Inflammatory macrophage treated with lipopolysaccharide for 1 hour (primary cell): ENCODE data around the gene CPHXL.

ENCODE experiments used
- DNase-seq, 2 donors: peaks; one replicate each; pipeline ENCODE4 v3.0.0-alpha.2; 2020 to 2022

Gene CPHXL

DNA sequence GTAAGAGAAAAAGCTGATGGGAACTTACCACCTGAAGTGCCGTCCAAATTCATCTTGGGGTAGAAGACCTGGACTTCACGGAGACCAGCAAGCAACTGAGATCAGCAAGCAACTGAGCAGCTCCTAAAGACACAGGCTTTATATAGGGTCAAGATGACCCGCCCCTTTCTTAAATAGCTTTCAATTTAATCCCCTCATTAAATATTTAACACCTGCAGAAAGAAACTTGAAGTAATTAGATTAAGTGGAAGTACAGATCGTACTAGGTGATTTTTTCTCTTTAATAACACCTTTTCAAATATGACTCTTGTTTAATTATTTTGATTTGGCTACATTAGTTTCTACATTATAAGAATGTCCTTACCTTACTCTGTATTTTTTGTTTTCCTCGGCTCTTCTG is at the start of gene CPHXL:
Gene CPHXL, minus strand, starts transcription at position 101 of the 400 bp plus-strand sequence. Its CDS starts 48 bp downstream, at position 53.
- no peak for DNase-seq

DNA sequence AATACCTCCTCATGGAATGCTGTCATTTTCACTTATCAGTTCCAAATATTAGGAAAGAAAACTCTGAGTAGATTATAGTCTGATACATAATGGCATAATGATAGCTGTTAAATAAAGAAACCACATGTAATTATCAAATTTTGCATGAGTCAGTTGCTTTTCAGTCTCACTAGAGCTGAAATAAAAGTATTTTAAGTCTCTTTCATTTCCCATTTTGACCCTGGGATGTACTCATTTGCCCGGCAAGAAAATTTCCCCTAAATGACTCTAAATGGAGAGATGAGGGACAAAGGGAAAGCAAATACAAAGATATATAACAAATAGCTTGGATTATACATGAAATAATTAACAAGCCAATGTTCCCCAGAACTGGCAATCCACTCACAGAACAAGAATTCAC is 47.9 kb upstream of the CPHXL start:
- no peak for DNase-seq

- no peak for DNase-seq
Observed at GRCh38 chr16:75770051-75770450, 43.8 kb upstream of the CPHXL start.

DNA sequence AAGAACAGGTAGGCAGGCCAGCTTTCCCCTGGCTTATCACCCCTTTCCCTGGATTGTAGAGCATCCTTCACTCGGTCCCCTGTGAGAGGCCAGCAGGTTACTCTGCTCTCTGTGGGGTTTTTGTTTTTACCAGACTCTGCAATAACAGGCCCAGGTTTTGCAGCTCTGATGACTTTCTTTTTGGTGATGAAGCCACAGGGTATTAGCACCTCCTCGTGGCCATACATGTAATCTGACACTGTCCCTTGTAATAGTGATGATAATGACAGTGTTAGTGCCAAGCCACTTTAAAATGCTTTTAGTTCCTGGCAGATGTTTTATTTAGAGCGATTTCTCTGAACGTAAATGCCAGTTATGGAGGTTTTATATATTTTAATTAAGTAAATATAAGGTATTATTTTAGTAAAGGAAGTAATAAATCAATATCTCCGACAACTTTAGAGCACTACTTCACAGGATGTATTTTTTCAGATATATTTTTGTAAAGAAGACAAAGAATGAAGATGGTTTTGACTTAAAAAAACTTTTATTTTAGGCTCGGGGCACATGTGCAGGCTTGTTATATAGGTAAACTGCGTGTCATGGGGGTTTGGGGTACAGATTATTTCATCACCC is 38.0 kb upstream of the CPHXL start:
- DNase-seq: peak; percentile 19 to 64

- DNase-seq: no peak
Observed at GRCh38 chr16:75763204-75763603, 36.9 kb upstream of the CPHXL start.

- DNase-seq: no peak
Observed at GRCh38 chr16:75762746-75763145, 36.5 kb upstream of the CPHXL start.

DNA sequence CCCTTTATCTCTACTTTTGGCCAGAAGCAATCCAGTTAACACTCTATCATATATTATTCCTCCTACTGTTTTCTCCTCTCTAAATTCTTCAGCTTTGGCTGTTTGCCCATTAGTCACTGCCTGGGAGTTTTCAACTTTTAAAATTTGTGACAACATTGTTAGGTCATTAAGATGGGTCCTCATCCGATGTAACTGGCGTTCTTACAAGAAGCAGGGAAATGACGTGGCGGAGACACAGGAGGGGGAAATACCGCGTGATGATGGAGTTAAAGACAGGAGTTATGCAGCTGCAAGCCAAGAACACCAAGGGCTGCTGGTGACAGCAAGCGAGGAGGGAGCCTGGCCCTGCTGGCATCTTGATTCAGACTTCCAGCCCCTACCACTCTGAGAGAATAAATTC is 34.8 kb upstream of the CPHXL start:
- no peak for DNase-seq

DNA sequence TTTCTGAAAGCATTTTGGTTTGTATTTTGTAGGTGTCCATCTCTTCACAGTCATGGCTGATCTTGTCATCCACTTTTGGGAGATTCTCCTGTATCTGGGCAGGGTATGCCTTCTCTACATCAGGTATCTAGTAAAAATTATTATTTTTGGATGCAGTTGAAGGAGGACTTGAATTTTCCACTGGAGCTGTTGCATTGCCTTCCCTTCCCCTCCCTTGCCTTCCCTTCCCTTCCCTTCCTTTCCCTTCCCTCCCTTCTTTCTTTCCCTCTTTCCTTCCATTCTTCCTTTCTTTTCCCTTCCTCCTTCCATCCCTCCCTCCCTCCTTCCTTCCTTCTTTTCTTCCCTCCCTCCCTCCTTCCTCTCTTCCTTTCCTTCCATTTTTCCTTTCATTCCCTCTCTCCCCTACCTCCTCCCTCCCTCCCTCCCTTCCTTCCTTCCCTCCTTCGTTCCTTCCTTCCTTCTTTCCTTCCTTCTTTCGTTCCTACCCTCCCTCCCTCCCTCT is 33.8 kb upstream of the CPHXL start:
- DNase-seq: no peak

- DNase-seq: no peak
Observed at GRCh38 chr16:75758215-75758614, 31.9 kb upstream of the CPHXL start.

- DNase-seq: no peak
Observed at GRCh38 chr16:75754141-75754540, 27.9 kb upstream of the CPHXL start.

GRCh38 chr16:75750528-75750927 is 24.2 kb upstream of the CPHXL start:
- no peak for DNase-seq

DNA sequence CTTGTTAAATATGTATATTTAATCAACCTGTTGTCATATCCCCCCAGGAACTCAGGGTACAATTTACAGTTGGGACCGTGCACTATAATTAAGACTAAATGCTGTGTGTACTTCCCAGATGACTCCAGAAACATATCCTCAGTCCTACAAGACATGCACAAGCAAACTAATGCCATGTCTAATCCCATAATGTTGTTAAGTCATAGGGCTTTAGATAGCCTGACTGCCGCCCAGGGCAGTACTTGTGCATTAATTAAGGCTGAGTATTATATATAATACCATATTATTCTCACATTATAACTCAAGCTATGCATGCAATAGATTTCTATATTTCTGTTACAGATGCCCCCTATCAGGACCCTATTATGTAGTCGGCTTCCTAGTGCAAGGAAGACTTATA is 20.1 kb upstream of the CPHXL start:
- no peak for DNase-seq

- DNase-seq: no peak
Observed at GRCh38 chr16:75745823-75746222, 19.5 kb upstream of the CPHXL start.

GRCh38 chr16:75745242-75745641 is 19.0 kb upstream of the CPHXL start:
- no peak for DNase-seq

- no peak for DNase-seq
Observed at GRCh38 chr16:75742424-75743047, 16.2 kb upstream of the CPHXL start.

GRCh38 chr16:75733305-75734211 is 7.3 kb upstream of the CPHXL start:
- no peak for DNase-seq

DNA sequence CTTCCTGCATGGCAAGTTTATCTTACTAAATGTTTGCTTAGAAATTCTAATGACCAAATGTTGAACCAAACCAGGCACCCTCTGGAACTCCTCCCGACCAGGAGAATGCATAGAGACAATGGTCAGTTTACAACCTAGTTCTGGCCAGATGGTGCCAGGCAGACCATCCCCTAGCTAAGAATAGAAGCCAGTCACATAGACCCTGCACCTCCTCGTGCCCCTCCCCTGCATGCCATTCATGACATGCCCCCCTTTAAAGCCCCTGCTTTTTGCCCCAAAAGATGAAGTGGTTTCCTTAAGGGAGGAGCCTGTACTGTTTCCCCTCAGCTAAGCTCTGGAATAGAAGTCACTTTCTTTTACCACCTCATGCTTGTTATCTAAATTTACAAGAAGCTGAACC is 6.6 kb upstream of the CPHXL start:
- no peak for DNase-seq

DNA sequence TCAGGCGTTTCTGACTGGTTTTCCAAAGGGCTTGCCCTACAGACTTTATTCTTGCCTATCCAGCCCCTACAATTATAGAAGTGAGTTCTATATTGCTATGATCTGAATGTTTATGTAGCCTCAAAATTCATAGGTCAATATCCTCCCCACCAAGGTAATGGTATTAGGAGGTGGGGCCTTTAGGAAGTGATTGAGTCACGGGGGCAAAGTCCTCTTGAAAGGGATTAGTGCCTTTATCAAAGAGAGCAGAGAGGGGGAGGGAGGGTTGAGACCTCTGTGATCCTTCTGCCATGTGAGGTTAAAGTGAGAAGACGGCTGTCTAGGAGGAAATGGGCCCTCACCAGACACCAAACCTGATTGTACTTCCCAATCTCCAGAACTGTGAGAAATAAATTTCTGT is 931 bp upstream of the CPHXL start:
- DNase-seq: no peak

GRCh38 chr16:75718452-75718851 is 7.8 kb downstream of the CPHXL start:
- no peak for DNase-seq

GRCh38 chr16:75714661-75715060 is 11.6 kb downstream of the CPHXL start:
- no peak for DNase-seq

- no peak for DNase-seq
Observed at GRCh38 chr16:75710344-75710743, 15.9 kb downstream of the CPHXL start.

GRCh38 chr16:75703306-75703705 is 23.0 kb downstream of the CPHXL start:
- no peak for DNase-seq

DNA sequence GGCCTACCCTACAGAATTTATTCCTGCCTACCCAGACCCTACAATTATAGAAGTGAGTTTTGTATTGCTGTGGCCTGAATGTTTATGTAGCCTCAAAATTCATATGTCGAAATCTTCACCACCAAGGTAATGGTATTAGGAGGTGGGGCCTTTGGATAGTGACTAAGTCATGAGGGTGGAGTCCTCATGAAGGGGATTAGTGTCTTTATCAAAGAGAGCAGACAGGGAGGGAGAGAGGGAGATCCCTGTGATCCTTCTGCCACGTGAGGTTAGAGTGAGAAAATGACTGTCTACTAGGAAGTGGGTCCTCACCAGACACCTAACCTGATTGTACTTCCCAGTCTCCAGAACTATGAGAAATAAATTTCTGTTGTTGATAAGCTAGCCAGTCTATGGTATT is 24.0 kb downstream of the CPHXL start:
- DNase-seq: no peak

DNA sequence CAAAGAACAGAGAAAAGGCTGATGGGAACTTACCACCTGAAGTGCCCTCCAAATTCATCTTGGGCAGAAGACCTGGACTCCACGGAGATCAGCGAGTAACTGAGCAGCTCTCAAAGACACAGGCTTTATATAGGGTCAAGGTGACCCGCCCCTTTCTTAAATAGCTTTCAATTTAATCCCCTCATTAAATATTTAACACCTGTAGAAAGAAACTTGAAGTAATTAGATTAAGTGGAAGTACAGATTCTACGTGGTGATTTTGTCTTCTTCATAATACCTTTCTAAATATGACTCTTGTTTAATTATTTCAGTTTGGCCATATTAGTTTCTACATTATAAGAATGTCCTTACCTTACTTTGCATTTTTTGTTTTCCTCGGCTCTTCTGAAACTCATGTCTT is 24.9 kb downstream of the CPHXL start, which contains the start of gene DUXB:
Gene DUXB, minus strand, starts transcription at position 101 of the 400 bp plus-strand sequence. Its CDS starts 43 bp downstream, at position 58.
- DNase-seq: no peak
